DND-41 (cell line): ENCODE results near the gene PIGS.

ENCODE experiments used
- ATAC-seq: fragments of 200-7000 bp; cut with Tn5 transposase; 3 replicates; pipeline ENCODE4 v1.9.1; 2021; ENCODE audit warnings: low read depth; ENCODE audit not compliant: insufficient read depth
- DNase-seq: peaks from one replicate; pipeline ENCODE4 v3.0.0-alpha.2; 2020
- H2AFZ ChIP-seq: 2 replicates; pipeline ENCODE4 v1.6.0; 2012; ENCODE audit warnings: low read depth, low read length
- H3K27ac ChIP-seq: 2 replicates; pipeline ENCODE4 v1.5.1; 2012; ENCODE audit warnings: low read length, inconsistent platforms
- H3K27me3 ChIP-seq: fragments of 200-600 bp; sonication (generic); 2 replicates; pipeline ENCODE4 v1.6.0; 2012; ENCODE audit warnings: low read length, mild to moderate bottlenecking, inconsistent platforms; ENCODE audit not compliant: insufficient read depth, poor library complexity
- H3K36me3 ChIP-seq: 2 replicates; pipeline ENCODE4 v1.5.1; 2012; ENCODE audit warnings: low read length, inconsistent platforms; ENCODE audit not compliant: insufficient read depth
- H3K4me1 ChIP-seq: 2 replicates; pipeline ENCODE4 v1.5.1; 2012; ENCODE audit warnings: mild to moderate bottlenecking, low read length; ENCODE audit not compliant: insufficient read depth
- H3K4me2 ChIP-seq: 2 replicates; pipeline ENCODE4 v1.6.0; 2012; ENCODE audit warnings: mild to moderate bottlenecking, moderate library complexity, low read length, inconsistent platforms; ENCODE audit not compliant: insufficient read depth
- H3K4me3 ChIP-seq, 2 experiments: fragments of 200-600 bp in 1 of 2; shearing (Covaris generic) in 1 of 2; 2 replicates each; pipeline ENCODE4 v1.5.1; 2012 to 2016; ENCODE audit warnings: inconsistent platforms in 2 of 2, low read length in 2 of 2, mild to moderate bottlenecking in 2 of 2, low read depth in 1 of 2, moderate library complexity in 1 of 2
- H3K79me2 ChIP-seq: 2 replicates; pipeline ENCODE4 v1.6.0; 2012; ENCODE audit warnings: low read length, inconsistent platforms; ENCODE audit not compliant: insufficient read depth
- H3K9ac ChIP-seq: 2 replicates; pipeline ENCODE4 v1.6.0; 2012; ENCODE audit warnings: low read depth, mild to moderate bottlenecking, inconsistent platforms, low read length, moderate library complexity
- H3K9me3 ChIP-seq: 2 replicates; pipeline ENCODE4 v1.5.1; 2012; ENCODE audit warnings: low read length, moderate library complexity, mild to moderate bottlenecking, inconsistent platforms; ENCODE audit not compliant: insufficient read depth, severe bottlenecking
- H4K20me1 ChIP-seq: 2 replicates; pipeline ENCODE4 v1.6.0; 2012; ENCODE audit warnings: low read length; ENCODE audit not compliant: insufficient read depth
- EZH2 ChIP-seq: IDR thresholded peaks from 3 replicates; pipeline ENCODE4 v1.6.1; 2012; ENCODE audit warnings: borderline replicate concordance, low read depth, mild to moderate bottlenecking, moderate library complexity, low read length, inconsistent platforms; ENCODE audit not compliant: severe bottlenecking
- TF ChIP-seq, protein P1 (sequence below): IDR thresholded peaks from 2 replicates; pipeline ENCODE4 v1.5.1; 2012; ENCODE audit warnings: borderline replicate concordance, low read length, moderate library complexity, mild to moderate bottlenecking; ENCODE audit not compliant: poor library complexity, severe bottlenecking; ENCODE audit errors: extremely low read depth

PIGS gene

GRCh38 chr17:28570716-28571360 is 486 bp downstream of the PIGS start:
- peaks cover 40% of the 10 kb centered on the region for H3K4me1 ChIP-seq
- H3K4me2 ChIP-seq: peak overlapping the region; percentile 99
- H4K20me1 ChIP-seq: no peaks in the 10 kb centered on the region; the same call in 1 of the 2 replicates
- DNase-seq: peak; percentile 50
- peak; percentile 29 for ATAC-seq
- H2AFZ ChIP-seq: peak overlapping the region; percentile 96
- H3K27ac ChIP-seq: peak overlapping the region; percentile 78
- TF ChIP-seq, protein P1, sequence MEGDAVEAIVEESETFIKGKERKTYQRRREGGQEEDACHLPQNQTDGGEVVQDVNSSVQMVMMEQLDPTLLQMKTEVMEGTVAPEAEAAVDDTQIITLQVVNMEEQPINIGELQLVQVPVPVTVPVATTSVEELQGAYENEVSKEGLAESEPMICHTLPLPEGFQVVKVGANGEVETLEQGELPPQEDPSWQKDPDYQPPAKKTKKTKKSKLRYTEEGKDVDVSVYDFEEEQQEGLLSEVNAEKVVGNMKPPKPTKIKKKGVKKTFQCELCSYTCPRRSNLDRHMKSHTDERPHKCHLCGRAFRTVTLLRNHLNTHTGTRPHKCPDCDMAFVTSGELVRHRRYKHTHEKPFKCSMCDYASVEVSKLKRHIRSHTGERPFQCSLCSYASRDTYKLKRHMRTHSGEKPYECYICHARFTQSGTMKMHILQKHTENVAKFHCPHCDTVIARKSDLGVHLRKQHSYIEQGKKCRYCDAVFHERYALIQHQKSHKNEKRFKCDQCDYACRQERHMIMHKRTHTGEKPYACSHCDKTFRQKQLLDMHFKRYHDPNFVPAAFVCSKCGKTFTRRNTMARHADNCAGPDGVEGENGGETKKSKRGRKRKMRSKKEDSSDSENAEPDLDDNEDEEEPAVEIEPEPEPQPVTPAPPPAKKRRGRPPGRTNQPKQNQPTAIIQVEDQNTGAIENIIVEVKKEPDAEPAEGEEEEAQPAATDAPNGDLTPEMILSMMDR: no peak
- TF ChIP-seq EZH2: no peak
- no peaks in the 10 kb centered on the region for H3K27me3 ChIP-seq
- H3K9me3 ChIP-seq: no peaks in the 10 kb centered on the region
- H3K79me2 ChIP-seq: peaks cover 46% of the 10 kb centered on the region
- H3K36me3 ChIP-seq: peaks cover 22% of the 10 kb centered on the region
- H3K9ac ChIP-seq: peak overlapping the region; percentile 81
- H3K4me3 ChIP-seq: peak overlapping the region; percentile 93 to 100

DNA sequence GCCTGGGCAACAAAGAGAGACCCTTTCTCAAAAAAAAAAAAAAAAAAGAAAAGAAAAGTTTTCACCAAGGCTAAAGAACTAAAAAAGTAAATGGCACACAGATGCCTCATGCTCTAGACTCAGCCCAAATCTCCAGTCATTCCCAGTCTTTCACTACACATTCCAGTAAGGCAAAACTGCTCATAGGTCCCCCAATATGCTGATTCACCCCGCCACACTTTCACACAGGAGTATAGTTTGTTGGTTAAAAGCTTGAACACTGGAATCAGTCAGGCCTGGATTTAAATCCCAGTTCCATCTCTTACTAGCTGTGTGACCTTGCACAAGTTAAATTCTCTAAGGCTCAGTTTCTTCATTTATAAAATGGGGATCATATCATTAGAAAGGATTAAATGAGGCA is 1.9 kb downstream of the PIGS start:
- no peaks in the 10 kb centered on the region; the same call in 1 of the 2 replicates for H4K20me1 ChIP-seq
- H3K4me3 ChIP-seq: peak overlapping the region in 1 of 2 experiments; percentile 100; a peak in 1 of 4 replicates
- H3K4me1 ChIP-seq: peaks cover 40% of the 10 kb centered on the region
- H3K27me3 ChIP-seq: no peaks in the 10 kb centered on the region
- no peak for ATAC-seq
- peaks cover 19% of the 10 kb centered on the region for H3K36me3 ChIP-seq
- no peaks in the 10 kb centered on the region for H3K9me3 ChIP-seq
- no peak for TF ChIP-seq EZH2
- TF ChIP-seq, protein P1: no peak
- H3K4me2 ChIP-seq: peak overlapping the region; percentile 99
- H3K27ac ChIP-seq: no peak overlapping the region
- no peak overlapping the region for H3K9ac ChIP-seq
- peaks cover 56% of the 10 kb centered on the region for H3K79me2 ChIP-seq
- H2AFZ ChIP-seq: no peak overlapping the region
- no peak for DNase-seq

GRCh38 chr17:28567604-28568003 is 3.7 kb downstream of the PIGS start:
- DNase-seq: no peak
- TF ChIP-seq, protein P1: no peak
- TF ChIP-seq EZH2: no peak
- no peak for ATAC-seq
- Histone ChIP-seq H3K4me3 (no peak overlapping the region), H3K27me3 (no peaks in the 10 kb centered on the region), H3K9ac (no peak overlapping the region), H2AFZ (no peak overlapping the region), H3K79me2 (peaks cover 56% of the 10 kb centered on the region), H3K9me3 (no peaks in the 10 kb centered on the region), H3K27ac (no peak overlapping the region), H3K36me3 (peaks cover 28% of the 10 kb centered on the region), H3K4me2 (no peak overlapping the region), H3K4me1 (peaks cover 36% of the 10 kb centered on the region), H4K20me1 (no peaks in the 10 kb centered on the region; the same call in 1 of the 2 replicates)
